HL-60 (cell line): ENCODE data around the gene PLEKHD1.

Experiments used
- POLR2AphosphoS5 ChIP-seq: IDR thresholded peaks from 2 replicates; pipeline ENCODE4 v1.6.1; 2012; ENCODE audit warnings: low read depth
- SPI1 ChIP-seq: IDR thresholded peaks from 2 replicates; pipeline ENCODE4 v1.6.1; 2012; ENCODE audit warnings: low read depth, mild to moderate bottlenecking, borderline replicate concordance
- TF ChIP-seq, protein P1 (sequence below): IDR thresholded peaks from one replicate; pipeline ENCODE4 v1.5.1; 2011; ENCODE audit warnings: low read length, control low read depth, inconsistent platforms; ENCODE audit not compliant: insufficient read depth

DNA sequence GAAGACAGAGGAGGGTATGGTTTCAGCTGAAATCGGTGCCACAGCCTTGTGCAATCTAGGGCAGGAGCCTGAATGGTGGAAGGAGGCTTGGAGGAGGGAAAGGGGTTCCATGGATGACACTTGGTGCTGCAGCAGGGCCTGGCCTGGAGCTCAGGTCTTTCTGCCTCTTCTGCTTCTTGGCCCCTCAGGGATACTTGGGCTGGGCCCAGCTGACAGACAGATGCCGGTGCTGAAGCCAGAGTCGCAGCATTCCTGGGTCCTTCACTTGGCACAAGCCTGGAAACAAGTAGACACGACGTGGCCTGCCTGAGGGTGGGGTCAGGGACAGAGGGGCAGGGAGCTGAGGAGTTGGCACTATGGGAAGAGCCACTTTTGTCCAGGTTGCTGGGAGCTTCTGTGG lies 4.4 kb upstream of the PLEKHD1 start:
- TF ChIP-seq POLR2AphosphoS5 (no peak), SPI1 (no peak)
- TF ChIP-seq, protein P1, sequence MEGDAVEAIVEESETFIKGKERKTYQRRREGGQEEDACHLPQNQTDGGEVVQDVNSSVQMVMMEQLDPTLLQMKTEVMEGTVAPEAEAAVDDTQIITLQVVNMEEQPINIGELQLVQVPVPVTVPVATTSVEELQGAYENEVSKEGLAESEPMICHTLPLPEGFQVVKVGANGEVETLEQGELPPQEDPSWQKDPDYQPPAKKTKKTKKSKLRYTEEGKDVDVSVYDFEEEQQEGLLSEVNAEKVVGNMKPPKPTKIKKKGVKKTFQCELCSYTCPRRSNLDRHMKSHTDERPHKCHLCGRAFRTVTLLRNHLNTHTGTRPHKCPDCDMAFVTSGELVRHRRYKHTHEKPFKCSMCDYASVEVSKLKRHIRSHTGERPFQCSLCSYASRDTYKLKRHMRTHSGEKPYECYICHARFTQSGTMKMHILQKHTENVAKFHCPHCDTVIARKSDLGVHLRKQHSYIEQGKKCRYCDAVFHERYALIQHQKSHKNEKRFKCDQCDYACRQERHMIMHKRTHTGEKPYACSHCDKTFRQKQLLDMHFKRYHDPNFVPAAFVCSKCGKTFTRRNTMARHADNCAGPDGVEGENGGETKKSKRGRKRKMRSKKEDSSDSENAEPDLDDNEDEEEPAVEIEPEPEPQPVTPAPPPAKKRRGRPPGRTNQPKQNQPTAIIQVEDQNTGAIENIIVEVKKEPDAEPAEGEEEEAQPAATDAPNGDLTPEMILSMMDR: no peak
